Stimulated activated CD4-positive, alpha-beta T cell treated with anti-CD3 and anti-CD28 coated beads, Interleukin-4, amount 100 ng/mL, for 4 hours (primary cell): ENCODE measurements around the gene IL15.
"Not testable (repeated sequence)": the region's sequence is repeated elsewhere in the genome, so short reads cannot be mapped to it uniquely, and the experiment has no call there.

ENCODE experiments used
- DNase-seq, 2 experiments: peaks; one replicate each; pipeline ENCODE4 v3.0.0-alpha.2; 2020

The IL15 gene

GRCh38 chr4:141705048-141705746 is 68.8 kb downstream of the IL15 start:
- no peak for DNase-seq

- no peak for DNase-seq
Measured at GRCh38 chr4:141705747-141706377, 69.5 kb downstream of the IL15 start.

- DNase-seq, result no peak
Measured at GRCh38 chr4:141706445-141706844, 70.1 kb downstream of the IL15 start.

GRCh38 chr4:141711211-141711610 is 74.8 kb downstream of the IL15 start:
- no peak for DNase-seq

- no peak for DNase-seq
Measured at GRCh38 chr4:141713185-141713584, 76.8 kb downstream of the IL15 start.

- no peak for DNase-seq
Measured at GRCh38 chr4:141713771-141714445, 77.5 kb downstream of the IL15 start.

GRCh38 chr4:141719585-141719984 is 83.2 kb downstream of the IL15 start:
- DNase-seq, result no peak

- DNase-seq, result no peak
Measured at GRCh38 chr4:141721174-141721573, 84.8 kb downstream of the IL15 start.

- no peak for DNase-seq
Measured at GRCh38 chr4:141724646-141725045, 88.3 kb downstream of the IL15 start.

- no peak for DNase-seq
Measured at GRCh38 chr4:141727420-141727819, 91.0 kb downstream of the IL15 start.

- DNase-seq, result no peak
Measured at GRCh38 chr4:141730805-141731204, 94.4 kb downstream of the IL15 start.

- DNase-seq, result no peak
Measured at GRCh38 chr4:141731481-141731880, 95.1 kb downstream of the IL15 start.

GRCh38 chr4:141739636-141740035 is 103.3 kb downstream of the IL15 start:
- no peak for DNase-seq

- DNase-seq, result no peak
Measured at GRCh38 chr4:141746026-141746425, 109.6 kb downstream of the IL15 start.

- not testable (repeated sequence) for DNase-seq
Measured at GRCh38 chr4:141751806-141752205, 115.4 kb downstream of the IL15 start.

GRCh38 chr4:141757287-141757686 is 120.9 kb downstream of the IL15 start:
- no peak for DNase-seq

- DNase-seq, result no peak
Measured at GRCh38 chr4:141759796-141760425, 123.5 kb downstream of the IL15 start.

- DNase-seq, result no peak
Measured at GRCh38 chr4:141761926-141762325, 125.5 kb downstream of the IL15 start.

- no peak for DNase-seq
Measured at GRCh38 chr4:141763374-141763773, 127.0 kb downstream of the IL15 start.

GRCh38 chr4:141768954-141769353 is 132.6 kb downstream of the IL15 start:
- no peak for DNase-seq

- no peak for DNase-seq
Measured at GRCh38 chr4:141771889-141772830, 135.8 kb downstream of the IL15 start.

- DNase-seq, result no peak
Measured at GRCh38 chr4:141772838-141773237, 136.5 kb downstream of the IL15 start.

GRCh38 chr4:141782205-141782604 is 145.8 kb downstream of the IL15 start:
- no peak for DNase-seq
